Stimulated activated CD4-positive, alpha-beta T cell treated with anti-CD3 and anti-CD28 coated beads, TNF-alpha, amount 100 ng/mL, for 48 hours (primary cell): ENCODE data around the gene NIPAL1.
"Not testable (repeated sequence)": the region's sequence is repeated elsewhere in the genome, so short reads cannot be mapped to it uniquely, and the experiment has no call there.

Experiments
- DNase-seq, 3 donors: peaks; one replicate each; pipeline ENCODE4 v3.0.0-alpha.2; 2020; ENCODE audit warnings: low read depth in 3 of 3

NIPAL1 gene

DNA sequence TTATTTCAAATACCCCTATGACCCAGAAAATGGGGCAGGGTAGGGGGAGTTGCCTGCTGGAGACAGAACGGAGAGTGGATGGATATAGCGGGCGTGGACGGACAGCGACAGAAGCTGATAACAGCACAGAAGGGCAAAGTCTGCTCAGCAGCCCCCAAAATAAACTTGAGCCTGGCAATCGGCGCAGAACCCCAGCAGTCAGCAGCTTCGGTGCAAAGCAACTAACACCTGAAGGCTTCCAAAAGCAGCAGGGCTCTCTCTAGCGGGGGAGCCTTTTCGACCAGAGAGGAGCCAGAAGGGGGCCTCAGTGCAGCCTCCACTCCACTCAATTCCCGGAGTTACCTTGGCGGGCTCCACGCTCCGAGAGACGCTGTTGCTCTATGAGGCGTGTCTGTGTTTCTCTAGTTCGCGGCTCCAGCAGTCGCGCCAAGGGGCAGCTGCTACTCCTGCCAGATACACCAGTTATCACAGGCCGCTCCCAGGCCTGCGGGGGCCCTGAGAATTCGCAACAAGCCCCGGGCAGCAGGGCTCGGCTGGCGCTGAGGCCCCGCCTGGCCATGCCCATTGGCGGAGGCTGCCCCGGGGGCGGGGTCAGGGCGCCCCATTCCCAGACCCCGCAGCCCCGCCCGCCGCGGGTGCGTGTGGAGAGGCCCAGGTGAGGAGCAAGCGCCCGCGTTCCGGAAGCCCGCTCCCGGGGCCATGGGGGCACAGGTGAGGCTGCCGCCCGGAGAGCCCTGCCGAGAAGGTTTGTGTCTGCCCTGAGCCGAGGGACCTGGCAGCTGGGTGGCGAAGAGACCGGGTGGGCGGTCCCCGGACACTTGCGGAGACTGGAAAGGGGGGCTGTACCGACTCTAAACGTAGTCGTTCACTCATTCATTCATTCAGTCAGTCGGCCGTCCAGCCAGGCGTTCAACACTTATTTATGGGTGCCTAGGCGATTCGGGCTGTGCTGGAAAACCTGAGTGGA is at the start of gene NIPAL1, which contains the start of gene CNGA1:
Gene NIPAL1 (plus strand): TSS at position 632 of the 967 bp plus-strand sequence. CDS start 68 bp downstream, at position 700.
Gene CNGA1 (minus strand): TSS at position 541 of the 967 bp plus-strand sequence. CDS start 63,992 bp downstream, outside the sequence.
- peak; percentile 34 to 73 (median 42) for DNase-seq

DNA sequence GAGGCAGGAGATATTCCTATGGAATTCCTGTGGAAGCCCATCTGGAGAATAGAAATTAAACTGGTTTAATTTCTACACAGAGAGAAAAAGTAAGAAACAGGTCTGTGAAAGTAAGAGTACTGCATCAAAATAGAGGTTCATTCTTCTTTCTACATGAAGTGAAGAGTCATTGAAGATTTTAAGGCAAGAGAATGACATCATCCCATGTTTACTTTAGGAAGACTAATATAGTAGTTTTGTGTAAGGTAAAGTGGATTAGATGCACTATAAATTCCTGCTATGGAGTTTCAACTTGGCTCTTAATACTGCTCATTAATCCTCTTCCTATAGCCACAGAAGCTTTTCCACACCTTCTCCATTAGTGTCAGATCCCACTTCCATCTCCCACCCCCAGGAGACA is 47.7 kb upstream of the NIPAL1 start:
- DNase-seq, result no peak

DNA sequence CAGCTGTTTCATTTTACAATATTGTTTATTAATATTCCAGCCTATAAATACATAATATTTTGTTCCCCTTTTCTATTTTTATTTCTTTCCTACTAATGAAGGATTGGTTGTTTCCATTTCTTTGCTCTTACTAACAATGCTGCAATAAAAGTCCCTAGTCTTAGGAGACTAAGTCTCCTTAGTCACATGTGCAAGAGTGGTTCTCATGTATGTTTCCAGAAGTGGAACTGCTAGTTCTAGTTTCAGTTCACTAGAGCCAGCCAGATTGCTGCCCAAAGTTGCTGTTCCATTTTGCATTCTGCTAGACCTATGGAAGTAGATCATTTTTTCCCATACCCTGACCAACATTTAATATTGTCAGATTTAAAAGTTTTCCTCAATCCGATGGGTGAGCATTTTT is 44.4 kb upstream of the NIPAL1 start:
- no peak for DNase-seq

DNA sequence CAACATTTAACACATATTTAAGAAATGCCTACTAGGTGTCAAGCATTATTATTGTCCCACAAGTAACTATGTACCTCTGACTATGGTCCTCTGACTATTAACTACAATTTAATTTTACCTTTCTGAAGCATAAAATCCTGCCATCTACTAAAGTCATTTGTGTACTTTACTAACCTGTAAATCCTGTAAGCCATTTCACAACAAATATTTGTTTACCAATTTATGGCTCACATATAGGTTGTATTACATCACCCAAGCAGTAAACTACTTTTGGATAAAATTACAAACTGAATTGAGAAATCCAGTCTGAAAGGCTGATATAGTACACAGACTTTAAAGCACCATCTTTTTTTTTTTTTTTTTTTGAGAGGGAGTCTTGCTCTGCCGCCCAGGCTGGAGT is 43.9 kb upstream of the NIPAL1 start:
- no peak for DNase-seq

DNA sequence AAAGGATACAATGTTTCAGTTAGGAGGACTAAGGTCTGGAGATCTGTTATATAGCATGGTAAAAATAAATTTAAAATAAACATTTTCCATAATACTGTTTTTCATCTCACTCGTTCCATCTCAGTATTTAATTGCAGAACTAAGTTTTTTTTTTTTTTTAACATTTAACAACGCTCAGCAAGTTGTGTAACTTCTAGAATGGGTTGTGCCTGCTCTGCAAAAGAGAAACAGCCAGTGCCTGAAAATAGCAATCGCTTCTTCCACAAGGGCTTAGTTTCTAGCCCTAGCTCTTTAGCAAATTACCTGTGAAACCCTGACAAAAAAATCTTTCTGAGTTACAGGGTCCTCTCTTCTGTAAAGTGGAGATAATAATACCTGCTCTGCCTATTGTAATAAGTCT is 42.0 kb upstream of the NIPAL1 start:
- DNase-seq, result no peak

DNA sequence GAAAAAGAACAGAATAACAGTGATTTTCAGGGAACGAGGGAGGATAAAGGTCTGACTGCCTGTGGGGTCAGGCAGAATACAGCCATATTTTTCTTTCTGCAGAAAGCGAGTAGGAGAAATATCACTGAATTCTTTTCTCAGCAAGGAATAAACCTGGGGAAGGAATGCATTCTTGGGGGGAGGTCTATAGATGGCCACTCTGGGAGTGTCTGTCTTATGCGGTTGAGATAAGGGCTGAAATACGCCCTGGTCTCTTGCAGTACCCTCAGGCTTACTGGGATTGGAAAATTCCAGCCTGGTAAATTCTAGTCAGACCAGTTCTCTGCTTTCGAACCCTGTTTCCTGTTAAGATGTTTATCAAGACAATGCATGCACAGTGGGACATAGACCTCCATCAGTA is 26.4 kb upstream of the NIPAL1 start:
- DNase-seq, result no peak

DNA sequence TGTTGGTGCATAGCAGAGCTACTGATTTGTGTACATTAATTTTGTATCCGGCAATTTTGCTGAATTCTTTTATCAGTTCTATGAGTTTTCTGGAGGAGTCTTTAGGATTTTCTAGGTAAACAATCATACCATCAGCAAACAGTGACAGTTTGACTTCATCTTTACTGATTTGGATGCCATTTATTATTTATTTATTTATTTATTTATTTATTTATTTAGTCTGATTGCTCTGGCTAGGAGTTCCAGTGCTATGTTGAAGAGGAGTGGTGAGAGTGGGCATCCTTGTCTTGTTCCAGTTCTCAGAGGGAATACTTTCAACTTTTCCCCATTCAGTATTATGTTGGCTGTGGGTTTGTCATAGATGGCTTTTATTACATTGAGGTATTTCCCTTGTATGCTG is 24.1 kb upstream of the NIPAL1 start:
- not testable (repeated sequence) for DNase-seq

DNA sequence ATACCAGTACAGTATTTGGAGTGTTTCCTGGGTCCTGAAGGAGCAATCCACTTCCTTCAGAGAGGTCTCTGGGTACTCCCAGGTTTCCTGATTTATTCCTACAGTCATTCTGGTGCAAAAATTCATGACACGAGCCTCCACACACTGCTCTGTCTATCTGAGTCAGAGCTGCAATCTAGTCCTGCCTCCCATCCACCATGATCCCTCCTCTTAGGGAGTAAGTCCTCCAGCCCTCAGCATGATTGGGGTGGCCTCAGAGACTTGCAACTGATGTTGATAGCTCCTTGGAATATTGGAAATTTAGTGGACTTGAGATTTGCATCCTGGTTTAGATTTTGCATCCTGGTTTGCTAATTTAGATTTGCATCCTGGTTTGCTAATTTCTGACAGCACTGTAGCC is 20.6 kb upstream of the NIPAL1 start:
- DNase-seq, result no peak

DNA sequence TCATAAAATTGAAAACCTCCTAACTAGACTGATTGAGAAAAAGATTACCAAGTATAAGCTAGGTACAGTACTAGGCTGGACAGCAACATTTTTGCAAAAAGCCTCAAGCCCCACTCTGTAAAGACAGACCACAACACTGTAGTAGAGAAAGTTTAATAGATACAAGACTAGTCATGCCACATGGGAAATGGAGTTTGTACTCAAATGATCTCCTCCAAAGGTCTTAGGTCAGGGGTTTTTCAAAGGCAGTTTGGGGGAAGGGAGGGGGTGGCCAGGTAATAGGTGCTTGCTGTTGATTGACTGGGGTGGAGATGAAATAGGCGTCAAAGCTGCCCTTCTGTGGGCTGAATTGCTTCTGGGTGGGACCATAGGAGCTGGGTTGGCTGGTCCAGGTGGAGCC is 14.3 kb upstream of the NIPAL1 start:
- no peak for DNase-seq

DNA sequence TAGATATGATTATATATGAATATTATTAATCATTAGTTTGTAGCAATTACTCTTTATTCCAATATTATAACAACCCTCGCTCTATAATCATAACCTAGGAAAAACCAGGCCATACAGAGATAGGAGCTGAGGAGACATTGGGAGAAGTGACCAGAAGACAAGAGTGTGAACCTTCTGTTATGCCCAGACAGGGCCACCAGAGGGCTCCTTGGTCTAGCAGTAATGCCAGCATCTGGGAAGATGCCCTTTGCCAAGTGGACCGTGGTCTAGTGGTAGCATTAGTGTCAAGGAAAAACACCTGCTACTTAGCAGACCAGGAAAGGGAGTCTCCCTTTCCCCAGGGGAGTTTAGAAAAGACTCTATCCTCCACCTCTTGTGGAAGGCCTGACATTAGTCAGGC is 13.0 kb upstream of the NIPAL1 start:
- DNase-seq, result peak in 1 of 3 donors; percentile 15

DNA sequence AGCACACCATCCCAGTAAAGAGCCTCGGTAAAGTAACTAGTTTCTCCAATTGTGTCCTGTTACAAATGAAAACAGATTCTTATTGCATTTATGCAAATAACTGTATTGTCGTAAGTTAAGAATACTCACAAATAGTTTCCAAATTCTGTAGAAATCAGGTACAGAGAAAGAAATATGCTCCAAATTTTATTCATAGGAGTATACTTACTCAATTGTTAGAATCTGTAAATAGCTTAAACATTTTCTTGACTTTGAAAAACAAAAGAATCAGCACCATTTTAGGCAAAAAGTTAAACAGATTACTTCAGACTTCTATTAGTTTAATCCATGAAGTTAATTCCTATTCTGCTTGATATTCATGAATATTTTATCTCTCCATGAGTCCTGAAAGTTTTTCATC is 10.8 kb upstream of the NIPAL1 start:
- DNase-seq, result no peak

DNA sequence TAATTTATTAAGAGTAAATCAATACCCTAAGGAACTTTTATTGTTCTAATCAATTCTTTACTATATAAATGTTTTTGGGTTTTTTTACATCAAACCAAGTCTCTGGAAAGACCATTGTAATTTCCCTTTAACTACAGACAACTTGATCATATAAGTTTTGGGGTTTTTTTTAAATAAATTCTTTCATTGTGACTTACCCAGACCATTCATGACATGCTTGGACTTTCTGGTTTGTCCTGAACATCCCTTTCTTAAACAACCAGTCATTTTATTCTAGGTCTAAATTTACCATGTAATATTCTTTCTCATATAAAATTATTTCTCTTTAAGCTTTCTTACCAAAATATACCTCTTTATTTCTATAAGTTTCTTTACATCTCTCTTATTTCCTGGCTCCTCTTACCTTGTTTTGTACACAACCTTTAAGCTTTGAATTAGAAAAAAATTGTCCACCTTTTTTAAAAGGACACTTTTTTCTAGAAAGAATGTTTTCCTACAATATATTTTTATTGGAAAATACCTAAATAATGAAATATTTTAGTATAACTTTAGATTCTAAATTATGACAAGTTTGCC is 8.5 kb upstream of the NIPAL1 start:
- no peak for DNase-seq

DNA sequence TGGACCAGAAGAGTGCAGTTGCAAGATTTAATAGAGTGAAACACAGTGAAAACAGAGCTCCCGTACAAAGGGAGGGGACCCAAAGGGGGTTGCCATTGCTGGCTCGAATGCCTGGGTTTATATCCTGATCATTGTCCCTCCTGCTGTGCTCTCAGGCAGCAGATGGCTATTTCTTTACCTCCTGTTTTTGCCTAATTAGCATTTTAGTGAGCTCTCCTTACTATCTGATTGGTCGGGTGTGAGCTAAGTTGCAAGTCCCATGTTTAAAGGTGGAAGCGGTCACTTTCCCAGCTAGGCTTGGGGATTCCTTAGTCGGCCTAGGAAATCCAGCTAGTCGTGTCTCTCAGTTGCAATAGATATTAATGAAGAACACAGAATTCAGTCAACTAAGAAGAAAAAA is 5.7 kb upstream of the NIPAL1 start:
- DNase-seq, result not testable (repeated sequence)

DNA sequence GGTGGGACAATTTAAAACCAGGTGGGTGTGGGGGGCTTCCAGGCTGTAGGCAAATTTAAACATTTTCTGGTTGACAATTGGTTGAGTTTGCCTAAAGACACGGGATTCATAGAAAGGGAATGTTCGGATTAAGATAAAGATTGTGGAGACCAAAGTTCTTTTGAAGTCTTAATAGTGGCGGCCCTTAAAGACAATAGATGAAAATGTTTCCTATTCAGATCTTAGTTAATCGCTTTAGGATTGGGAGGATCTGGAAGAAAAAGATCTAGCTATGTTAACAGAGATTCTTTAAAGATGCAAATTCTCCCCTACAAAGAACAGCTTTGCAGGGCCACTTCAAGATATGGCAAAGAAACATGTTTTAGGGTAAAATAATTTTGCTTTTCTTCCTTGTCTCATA is 4.8 kb upstream of the NIPAL1 start:
- no peak for DNase-seq

DNA sequence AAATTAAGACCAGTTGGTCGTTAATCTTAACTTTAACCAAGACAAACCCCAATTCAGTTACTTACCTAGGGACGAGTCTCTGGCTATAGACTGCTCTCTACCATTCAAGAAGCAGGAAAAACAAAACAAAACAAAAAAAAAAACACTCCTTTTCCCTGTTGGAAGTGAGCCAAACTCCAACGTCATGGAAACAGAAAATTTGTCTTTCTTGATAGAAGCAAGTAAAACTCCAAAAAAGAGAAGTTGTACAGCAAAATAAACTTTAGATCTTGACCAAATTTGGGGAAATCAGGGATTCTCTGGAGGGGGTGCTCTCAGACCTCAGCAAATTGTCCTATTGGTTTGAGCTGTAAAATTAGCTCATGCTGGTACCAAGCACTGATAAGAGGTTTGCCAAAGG is 3.7 kb upstream of the NIPAL1 start:
- DNase-seq, result no peak

DNA sequence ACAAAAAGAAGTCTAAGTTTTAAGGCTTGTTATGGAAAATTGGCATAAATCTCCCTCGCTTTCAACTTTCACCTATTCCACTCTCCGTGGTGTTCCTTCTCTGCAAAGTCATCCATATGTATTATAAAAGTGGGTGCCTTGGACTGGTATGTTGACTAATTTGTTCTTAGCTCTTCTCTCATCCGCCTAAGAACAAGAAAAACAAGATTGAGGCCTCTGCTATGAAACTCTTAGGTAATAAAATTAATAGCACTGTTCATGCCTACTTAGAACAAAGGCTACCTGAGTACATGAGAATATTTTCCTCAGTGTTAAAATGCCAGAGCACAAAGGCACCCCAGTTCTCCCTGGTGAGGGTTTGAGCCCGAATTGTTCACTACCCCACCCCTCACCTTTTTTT is 1.4 kb upstream of the NIPAL1 start:
- DNase-seq, result no peak

DNA sequence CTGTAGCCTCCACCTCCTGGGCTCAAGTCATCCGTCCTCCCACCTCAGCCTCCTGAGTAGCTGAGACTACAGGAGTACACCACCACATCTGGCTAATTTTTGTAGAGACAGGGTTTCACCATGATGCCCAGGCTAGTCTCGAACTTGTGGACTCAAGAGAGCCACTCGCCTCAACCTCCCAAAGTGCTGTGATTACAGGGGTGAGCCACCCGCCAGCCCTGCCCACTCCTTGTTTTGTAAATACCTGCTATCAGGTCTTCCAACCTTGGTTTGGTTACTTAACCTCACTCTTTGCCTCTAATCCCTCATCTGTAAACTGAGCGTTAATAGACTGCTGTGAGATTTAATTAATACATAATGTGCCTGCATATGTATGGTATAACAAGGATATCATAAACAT is 894 bp upstream of the NIPAL1 start:
- no peak for DNase-seq

DNA sequence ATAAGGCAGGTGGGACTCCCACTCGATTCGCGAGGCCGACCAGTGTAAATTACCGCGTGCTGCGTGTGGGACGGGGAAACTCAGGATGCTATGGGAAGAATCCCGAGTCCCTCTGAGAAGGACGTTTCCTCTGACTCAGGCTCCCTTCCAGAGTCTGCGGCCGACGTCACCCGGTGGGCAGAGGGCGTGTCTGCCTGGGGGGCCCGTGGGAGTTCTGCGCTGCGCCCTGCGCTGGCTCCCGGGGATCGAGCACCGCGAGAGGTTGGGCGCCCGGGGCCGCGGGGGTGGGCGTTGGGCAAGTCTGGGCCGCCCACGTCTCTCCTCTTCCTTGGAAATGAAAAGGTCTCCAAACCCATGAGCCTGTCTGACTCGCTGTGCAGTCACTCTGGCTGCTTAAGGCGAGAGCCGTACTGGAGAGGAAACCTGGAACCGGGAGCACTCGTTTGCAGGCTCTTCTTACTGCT is 568 bp downstream of the NIPAL1 start:
- DNase-seq, result peak; percentile 21 to 53 (median 51)

DNA sequence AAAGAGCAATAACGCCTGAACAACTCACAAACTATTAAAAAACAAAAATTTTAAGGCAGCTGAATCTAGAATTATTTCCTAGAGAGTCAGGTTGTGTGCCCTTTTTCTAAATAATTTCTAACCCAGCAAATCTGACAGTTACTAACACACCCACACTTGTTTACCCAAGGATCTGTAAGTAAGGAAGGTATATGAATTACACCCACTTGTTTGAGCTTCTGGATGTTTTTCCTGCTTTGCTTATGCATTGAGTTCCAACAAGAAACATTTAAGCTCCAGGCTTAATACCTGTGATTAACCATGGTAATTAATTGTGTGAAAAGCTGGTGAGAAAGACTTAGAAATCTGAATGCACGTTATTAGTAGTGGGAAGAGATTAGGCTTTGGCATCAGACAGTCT is 1.5 kb downstream of the NIPAL1 start:
- DNase-seq, result no peak

DNA sequence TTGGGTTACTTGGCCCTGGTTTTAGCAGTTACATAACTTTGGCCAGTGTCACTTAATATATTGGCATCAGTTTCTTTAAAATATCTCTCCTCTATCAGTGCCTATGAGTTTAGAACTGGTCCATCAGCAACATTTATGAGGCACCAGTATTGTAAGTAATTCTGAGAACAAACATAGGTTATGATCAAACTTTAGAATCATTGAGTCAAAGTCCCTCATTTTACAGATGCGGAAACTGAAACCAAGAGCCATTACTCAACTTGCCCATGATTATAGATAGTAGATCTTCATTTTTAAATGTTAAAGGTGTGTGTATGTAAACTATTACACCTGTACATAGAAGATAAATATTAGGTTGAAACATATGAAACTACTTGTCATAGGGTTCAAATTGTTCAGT is 4.5 kb downstream of the NIPAL1 start:
- no peak for DNase-seq

DNA sequence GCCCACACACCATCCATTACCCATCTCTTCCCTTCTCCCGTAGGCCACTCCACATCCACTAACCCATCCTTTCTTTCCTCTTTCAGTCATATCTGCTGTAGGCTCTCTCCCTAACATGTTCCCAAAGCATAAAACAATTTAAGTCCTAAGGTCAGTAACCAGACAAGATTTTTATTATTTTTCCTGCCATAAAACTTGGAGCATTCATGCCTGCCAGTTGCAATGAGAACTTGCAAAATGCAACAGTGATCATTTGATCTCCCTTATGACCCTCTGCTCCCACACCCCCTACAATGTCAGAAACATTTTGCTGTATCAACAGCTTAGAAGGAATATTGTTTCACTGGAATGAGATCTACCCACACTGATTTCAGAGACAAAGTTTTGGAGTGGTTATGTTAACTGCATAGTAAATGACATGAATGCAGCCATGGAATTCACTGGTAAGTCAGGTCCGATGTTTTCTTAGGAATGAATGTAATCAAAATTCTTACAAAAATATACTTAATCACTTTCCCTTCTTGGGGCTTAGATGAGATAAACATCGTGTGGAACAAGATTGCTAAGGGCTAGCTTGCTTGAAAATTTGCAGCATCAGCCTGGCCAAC is 5.7 kb downstream of the NIPAL1 start:
- DNase-seq, result no peak

DNA sequence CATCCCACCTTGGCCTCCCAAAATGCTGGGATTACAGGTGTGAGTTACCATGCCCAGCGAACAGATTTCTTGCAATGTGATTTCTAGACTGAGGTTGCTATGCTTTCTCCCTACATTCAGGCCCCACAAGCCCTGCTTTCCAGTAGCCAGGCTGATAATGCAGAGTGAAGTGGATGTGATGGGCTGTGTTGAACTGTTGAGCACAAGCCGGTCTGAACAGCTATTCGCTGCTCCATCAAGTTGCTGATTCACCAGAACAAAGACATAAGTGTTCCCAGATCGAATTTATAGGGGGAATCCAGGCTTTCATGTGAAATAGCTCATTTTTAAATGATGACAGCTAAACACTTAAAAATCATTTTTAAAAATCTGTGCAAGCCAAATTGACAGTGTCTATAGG is 8.0 kb downstream of the NIPAL1 start:
- DNase-seq, result no peak

DNA sequence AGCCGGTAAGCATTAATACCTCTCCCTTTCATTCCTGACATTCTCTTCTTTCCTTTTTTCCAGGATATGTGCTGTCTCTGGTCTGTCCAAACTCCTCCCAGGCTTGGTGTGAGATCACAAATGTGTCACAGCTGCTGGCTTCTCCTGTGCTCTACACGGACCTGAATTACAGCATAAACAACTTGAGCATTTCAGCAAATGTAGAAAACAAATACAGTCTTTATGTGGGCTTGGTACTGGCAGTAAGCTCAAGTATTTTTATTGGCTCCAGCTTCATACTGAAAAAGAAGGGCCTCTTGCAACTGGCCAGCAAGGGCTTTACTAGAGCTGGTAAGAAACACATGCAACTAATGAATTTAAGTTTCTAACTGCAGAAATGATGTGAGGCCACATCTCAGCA is 8.4 kb downstream of the NIPAL1 start:
- no peak for DNase-seq
